AML-193 (cell line): Measurements from ENCODE around the gene TRPM5.

Experiments used
- DNase-seq, 2 experiments: peaks; one replicate each; lab custom pipeline; 2025; lab: John Stamatoyannopoulos, UW

Gene TRPM5

GRCh38 chr11:2420502-2421225, 23.6 kb downstream of the TRPM5 start:
- DNase-seq = peak; percentile 54 to 65

DNA sequence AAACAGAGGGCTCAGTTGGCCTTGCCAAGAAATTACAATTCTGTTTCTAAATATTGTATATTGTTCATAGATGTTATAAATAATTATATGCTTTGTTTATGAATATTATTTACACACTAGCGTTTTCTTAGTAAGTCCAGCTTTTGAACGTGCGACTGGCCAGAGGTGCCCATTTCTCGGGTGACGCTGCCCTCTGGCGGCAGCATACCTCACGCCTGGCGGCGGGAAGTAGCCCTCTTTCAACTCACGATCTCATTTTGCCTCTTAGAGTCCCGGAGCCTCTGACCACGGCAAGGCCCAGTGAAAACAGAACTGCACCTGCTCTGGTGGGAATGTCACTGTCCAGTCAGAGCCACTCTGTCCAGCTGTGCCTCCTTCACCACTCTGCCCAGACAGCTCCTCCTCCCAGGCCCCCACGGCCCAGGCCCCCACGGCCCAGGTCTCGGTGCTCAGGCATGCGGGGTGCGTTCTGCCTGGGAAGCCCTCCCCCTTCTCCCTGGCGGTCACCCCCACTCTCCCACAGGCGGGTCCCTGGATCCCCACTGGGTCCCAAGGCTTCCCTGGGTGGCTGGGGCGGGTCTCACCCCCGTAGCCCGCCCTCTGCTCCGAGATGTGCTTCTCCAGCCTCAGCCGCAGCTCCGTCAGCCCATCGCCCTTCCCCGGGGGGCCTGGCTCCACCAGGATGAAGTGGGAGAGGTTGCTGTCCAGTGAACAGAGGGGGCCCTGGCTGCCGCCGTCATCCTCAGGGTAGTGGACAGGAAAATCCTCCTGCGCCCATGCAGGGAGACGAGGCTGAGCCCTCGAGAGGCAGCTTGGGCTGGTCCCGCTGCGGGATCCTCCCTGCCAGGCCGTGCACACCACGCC, 24.4 kb downstream of the TRPM5 start:
- peak; percentile 54 to 57 for DNase-seq

DNA sequence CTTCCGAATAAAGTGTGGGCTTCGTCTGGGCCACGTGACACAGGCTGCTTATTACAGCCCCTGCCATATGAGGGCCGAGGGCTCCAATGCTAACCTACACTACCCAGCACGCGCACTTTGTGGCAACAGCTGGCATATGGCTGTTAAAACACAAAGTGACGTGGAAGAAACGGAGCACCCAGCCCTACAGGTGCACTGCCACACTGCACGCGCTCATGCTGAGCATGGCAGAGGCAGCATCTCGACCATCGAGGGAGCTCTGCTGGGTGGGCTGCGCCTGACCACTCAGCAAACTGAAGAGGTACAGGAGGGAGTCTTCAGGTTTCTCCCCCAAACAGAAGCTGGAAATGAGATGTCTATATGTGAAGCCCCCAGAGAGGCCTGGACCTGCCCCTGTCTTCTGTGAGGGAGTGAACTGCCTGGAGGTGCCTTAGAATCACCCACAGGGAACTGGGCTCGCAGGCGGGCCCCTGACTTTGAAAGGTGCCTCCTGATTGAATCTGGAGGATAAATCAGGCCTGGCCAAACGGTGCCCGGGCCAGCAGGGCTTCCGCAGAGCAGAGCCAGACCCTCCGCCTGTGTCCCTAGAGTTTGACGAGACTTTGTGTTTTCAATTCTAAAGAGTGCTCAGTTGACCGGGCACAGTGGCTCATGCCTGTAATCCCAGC, 25.5 kb downstream of the TRPM5 start:
- no peak for DNase-seq

- no peak for DNase-seq
These were observed 26.2 kb downstream of the TRPM5 start for GRCh38 chr11:2417856-2418692.

- DNase-seq = no peak
These were observed 27.5 kb downstream of the TRPM5 start for GRCh38 chr11:2416765-2417164.

DNA sequence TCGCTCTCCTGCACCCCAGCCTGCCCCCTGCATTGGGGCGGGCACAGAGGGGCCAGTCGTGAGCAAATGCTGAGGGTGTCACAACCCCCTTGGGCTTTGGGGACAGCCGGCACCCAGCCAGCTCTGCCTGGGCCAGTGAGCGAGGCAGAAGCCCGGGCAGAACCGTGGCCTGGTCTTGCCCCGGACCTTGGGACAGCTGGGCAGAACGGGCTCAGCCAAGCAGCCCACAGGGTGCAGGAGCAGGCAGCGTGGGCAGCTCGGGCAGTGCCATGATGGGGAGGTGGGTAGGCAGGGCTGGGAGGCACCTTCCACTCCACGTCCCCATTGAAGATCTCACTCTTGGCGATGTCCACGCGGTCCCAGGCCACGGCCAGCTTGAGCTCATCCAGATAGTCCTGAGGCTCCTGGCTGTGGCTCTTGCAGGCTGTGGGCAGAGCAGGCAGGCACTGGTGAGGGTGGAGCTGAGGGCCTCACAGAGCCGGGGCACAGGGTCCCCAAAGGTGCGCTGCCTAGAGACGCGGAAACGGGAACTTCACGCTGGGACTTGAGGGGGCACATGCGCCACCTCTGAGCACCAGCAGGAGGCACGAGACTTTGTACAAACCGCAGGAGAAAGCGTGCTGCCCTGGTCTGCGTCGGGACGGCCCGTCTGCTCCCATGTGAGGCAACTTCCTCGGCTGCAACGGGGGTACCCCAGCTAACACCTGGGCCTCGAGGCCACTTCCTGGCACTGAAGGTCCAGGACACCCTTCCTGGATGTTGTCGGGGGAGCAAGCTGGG, 28.5 kb downstream of the TRPM5 start:
- DNase-seq = no peak

DNA sequence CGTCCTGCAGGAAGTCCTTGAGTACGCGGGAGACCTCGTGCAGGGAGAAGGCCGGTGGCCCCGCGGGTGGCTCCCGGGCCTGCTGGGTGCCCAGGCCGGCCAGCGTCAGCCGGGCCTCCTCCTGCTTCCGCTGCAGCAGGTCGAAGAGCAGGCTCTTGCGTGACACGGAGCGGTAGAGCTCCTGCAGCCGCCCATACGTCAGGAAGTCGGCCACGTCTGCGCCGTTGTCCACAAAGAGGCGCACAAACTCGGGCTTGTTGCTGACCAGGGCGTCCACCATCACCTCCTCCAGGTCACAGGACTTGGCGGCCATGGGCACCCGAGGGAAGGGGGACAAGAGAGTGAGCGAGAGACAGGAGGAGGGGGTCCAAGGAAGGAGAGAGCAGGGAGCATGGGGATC, 29.1 kb downstream of the TRPM5 start:
- no peak for DNase-seq

- no peak for DNase-seq
These were observed 29.7 kb downstream of the TRPM5 start for GRCh38 chr11:2414616-2415015.

- no peak for DNase-seq
These were observed 30.4 kb downstream of the TRPM5 start for GRCh38 chr11:2413742-2414579.

DNA sequence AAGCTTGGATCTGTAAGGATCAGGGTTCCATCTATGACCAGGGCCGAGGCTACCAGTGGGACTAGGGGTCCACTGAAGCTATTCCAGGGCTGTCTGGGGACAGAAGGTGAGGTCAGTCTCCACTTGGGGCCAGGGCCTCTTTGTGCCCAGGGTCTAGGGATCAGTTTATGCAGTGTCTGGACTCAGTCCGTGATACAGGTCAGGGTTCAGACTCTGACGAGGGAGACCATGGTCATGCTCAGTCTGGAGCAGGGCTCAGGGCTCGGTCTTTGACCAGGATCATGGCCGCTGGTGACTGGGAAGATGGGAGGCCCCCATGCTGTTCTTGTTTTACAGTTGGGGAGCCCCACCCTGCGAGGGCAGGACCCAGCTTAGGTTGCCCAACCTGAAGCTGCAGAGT, 32.0 kb downstream of the TRPM5 start:
- no peak for DNase-seq

DNA sequence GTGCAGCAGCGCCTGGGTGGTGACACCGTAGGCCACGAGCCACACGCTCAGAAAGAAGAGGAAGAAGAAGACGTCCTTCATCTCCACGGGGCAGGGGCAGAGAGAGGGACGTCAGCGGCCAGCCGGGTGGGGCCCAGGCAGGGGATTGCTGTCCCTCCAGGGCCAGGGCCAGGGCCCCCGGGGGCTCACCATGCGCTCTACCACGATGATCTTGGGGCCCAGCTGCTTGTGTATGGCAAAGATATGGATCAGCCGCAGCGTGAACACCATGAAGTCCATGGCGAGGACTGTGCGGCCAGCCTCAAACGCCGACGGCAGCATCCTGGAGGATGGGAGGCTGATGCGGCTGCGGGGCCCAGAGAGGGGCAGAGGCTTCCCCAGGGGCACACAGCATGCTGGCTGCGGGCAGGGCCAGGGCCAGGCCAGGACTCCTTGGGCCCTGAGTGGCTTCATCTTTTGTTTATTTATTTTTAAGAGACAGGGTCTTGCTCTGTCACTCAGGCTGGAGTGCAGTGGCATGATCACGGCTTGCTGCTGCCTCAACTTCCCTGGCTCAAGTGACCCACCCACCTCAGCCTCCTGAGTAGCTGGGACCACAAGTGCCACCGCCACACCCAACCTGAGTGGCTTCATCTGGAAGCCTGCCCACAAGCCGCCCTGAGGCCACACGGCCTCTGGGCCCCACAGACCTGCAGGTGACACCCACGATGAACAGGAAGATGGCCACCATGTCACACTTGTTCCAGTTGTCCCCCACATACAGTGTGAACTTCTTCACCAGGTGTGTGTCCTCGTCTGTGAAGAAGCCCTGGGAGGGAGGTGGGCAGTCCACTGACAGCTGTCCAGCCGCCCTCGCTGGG, 32.6 kb downstream of the TRPM5 start:
- no peak for DNase-seq

GRCh38 chr11:2410616-2411015, 33.7 kb downstream of the TRPM5 start:
- DNase-seq = no peak

- DNase-seq = no peak
These were observed 34.5 kb downstream of the TRPM5 start for GRCh38 chr11:2409611-2410468.

GRCh38 chr11:2409126-2409525, 35.2 kb downstream of the TRPM5 start:
- no peak for DNase-seq

DNA sequence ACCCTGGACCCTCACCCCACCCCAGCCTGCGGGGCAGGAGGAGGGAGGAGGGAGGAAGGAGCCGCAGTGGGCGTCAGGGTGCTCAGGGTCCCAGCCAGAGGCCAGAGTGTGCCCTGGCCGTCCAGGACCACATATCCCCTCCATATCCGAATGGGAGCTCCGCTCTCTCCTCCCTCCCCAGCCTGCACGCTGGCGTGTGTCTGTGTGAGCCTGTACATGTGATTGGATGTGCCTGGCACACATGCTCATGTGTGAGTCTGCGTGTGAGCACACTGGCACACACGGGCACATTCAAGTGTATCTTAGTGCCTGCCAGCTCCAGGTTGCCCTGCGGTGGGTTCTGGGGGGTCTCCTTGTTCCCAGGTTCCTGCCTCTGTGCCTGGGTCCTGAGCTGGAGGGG, 35.6 kb downstream of the TRPM5 start:
- DNase-seq = no peak

- no peak for DNase-seq
These were observed 37.4 kb downstream of the TRPM5 start for GRCh38 chr11:2406878-2407410.

- DNase-seq = no peak
These were observed 37.9 kb downstream of the TRPM5 start for GRCh38 chr11:2406451-2406850.

DNA sequence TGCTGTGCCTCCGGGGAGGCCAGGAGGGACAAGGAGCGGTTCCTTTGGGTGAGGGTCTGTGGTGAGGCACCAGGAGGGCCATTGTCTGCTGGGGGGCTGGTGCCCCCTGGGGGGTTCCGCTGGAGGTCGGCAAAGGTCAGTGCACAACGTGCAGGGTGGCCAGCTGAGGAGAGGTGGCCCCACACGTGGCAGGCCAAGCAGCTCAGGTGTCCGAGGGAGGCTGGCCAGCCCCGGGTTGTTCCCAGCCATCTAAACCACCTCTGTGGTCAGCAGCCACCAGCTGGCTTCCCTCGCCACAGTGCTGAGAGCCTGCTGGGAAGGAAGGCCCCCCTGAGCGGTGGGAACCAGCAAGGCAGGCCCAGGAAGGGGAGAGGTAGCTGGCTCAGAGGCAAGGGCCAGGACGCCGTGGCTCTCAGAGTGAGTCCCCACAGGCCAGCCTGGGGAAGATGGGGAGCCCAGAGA, 39.5 kb downstream of the TRPM5 start:
- no peak for DNase-seq
